Gastrocnemius medialis (tissue), 4 donors: ENCODE data around the gene C16orf87. TPM values are rescaled to one million over a fixed set of nuclear protein-coding genes. Genes with fewer than 3 reads are reported as not detected.

ENCODE experiments used
- ATAC-seq, 2 donors: fragments of 150-250 bp; one replicate each; pipeline ENCODE4 v1.9.1; 2016
- DNase-seq, 2 donors: peaks; one replicate each; pipeline ENCODE4 v3.0.0-alpha.2; 2019
- H3K27ac ChIP-seq, 4 donors: fragments of 200-600 bp; sonication (generic); 1 replicate in 1 of 4; 2 replicates in 3 of 4; pipeline ENCODE4 v1.5.1; 2016 to 2018; ENCODE audit warnings: mild to moderate bottlenecking in 2 of 4, moderate library complexity in 1 of 4
- H3K27me3 ChIP-seq, 3 donors: fragments of 200-600 bp; sonication (generic) in 2 of 3; 1 replicate in 1 of 3; 2 replicates in 2 of 3; pipeline versions ENCODE4 v1.5.1 to v1.6.0; 2016 to 2019; ENCODE audit warnings: mild to moderate bottlenecking in 1 of 3, moderate library complexity in 1 of 3
- H3K36me3 ChIP-seq, 2 donors: fragments of 200-600 bp; sonication (generic) in 1 of 2; one replicate each; pipeline ENCODE4 v1.5.1; 2017 to 2018
- H3K4me1 ChIP-seq, 2 donors: fragments of 200-600 bp; sonication (generic) in 1 of 2; one replicate each; pipeline ENCODE4 v1.5.1; 2016 to 2017; ENCODE audit warnings: mild to moderate bottlenecking in 2 of 2
- H3K4me3 ChIP-seq, 4 donors: fragments of 200-600 bp; sonication (generic) in 3 of 4; 1 replicate in 1 of 4; 2 replicates in 3 of 4; pipeline ENCODE4 v1.5.1; 2016 to 2019; ENCODE audit warnings: mild to moderate bottlenecking in 2 of 4
- H3K9me3 ChIP-seq, 3 donors: fragments of 200-600 bp; sonication (generic) in 2 of 3; 1 replicate in 1 of 3; 2 replicates in 2 of 3; pipeline ENCODE4 v1.5.1; 2016 to 2019
- POLR2A ChIP-seq, 2 donors: fragments of 450-650 bp; IDR thresholded peaks; one replicate each; pipeline ENCODE4 v1.6.1; 2017; ENCODE audit warnings: antibody characterized with exemption in 2 of 2, mild to moderate bottlenecking in 2 of 2, moderate library complexity in 2 of 2
- in situ Hi-C, 4 donors: fragments of 200-750 bp; cut with MboI; loops; one replicate each; pipeline versions ENCODE4 v1.15.0 to v1.8.0; 2017; ENCODE audit warnings: low sequenced_read_pairs in 4 of 4
- intact Hi-C: fragments of 100-400 bp; cut with DNase I; formaldehyde crosslinking; loops from one replicate; pipeline ENCODE4 v1.15.1; 2023; ENCODE audit warnings: low total_unique reads
- total RNA-seq, 4 donors: library from RNA; depleted of rRNA; stranded (reverse); fragments of >200 nt; gene quantifications; one replicate each; pipeline versions ENCODE4 v1.1.0 to v1.2.3, GENCODE V29; 2016
- TF ChIP-seq, protein P1 (sequence below), 5 experiments: fragments of 450-650 bp in 3 of 5; fragments of 200-600 bp in 2 of 5; sonication (generic) in 2 of 5; IDR thresholded peaks in 4 of 5; conservative IDR thresholded peaks in 1 of 5; 1 replicate in 4 of 5; 2 replicates in 1 of 5; pipeline ENCODE4 v1.5.1; 2016 to 2019; ENCODE audit warnings: antibody characterized with exemption in 5 of 5, mild to moderate bottlenecking in 3 of 5, moderate library complexity in 3 of 5

C16orf87 gene
- total RNA-seq, 4 donors from 2014 or later = 13.5 to 22.4 (median 20.3) TPM

DNA sequence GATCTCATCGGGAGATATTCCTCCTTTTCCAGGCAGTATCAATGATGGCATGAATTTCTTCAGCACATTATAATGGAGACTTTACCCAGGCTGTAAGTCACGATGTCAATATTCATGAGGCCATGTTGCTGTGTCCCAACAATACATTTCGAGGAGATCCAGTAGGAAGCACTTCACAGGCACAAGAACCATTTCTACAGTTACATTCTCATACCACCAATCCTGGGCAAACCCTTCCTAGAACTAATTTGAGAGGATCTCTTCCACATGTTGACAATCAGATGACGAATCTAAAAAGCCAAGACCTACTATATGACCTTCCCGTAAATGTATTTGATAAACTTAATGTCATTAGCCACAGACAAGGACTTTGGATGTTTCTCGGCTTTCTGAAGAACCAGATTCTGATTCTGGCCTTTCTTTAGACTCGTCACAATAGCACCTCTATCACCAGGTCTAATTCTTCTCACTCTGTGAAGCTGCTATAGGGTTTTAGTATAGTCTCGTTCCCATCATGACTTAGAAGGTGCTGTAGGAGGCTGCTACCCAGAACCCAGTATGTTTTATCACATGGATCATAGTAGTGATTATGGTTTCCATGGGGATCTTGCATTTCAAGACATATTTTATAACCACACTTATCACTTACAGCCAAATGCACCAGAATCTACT lies 40.2 kb downstream of the C16orf87 start:
- no peaks in the 10 kb centered on the region for H3K9me3 ChIP-seq
- intact Hi-C loops (no loop called here), in situ Hi-C loops (loop anchor here in 2 of 4 donors (10.0 kb wide), 1 partner anchor 116 kb away; no protein-coding TSS in a partner anchor)
- TF ChIP-seq, protein P1, sequence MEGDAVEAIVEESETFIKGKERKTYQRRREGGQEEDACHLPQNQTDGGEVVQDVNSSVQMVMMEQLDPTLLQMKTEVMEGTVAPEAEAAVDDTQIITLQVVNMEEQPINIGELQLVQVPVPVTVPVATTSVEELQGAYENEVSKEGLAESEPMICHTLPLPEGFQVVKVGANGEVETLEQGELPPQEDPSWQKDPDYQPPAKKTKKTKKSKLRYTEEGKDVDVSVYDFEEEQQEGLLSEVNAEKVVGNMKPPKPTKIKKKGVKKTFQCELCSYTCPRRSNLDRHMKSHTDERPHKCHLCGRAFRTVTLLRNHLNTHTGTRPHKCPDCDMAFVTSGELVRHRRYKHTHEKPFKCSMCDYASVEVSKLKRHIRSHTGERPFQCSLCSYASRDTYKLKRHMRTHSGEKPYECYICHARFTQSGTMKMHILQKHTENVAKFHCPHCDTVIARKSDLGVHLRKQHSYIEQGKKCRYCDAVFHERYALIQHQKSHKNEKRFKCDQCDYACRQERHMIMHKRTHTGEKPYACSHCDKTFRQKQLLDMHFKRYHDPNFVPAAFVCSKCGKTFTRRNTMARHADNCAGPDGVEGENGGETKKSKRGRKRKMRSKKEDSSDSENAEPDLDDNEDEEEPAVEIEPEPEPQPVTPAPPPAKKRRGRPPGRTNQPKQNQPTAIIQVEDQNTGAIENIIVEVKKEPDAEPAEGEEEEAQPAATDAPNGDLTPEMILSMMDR (IDR thresholded peaks at IDR 0.05 in 4 of 5, conservative IDR thresholded peaks at IDR 0.05 in 1 of 5) = no peak
- no peak for TF ChIP-seq POLR2A (IDR thresholded peaks at IDR 0.05)
- no peaks in the 10 kb centered on the region for H3K36me3 ChIP-seq
- no peaks in the 10 kb centered on the region for H3K4me1 ChIP-seq
- DNase-seq (no peak), ATAC-seq (no peak)
- peak overlapping the region; percentile 68 to 84 (median 72) for H3K4me3 ChIP-seq
- peak overlapping the region in 3 of 4 donors; percentile 50 to 68 (median 68) for H3K27ac ChIP-seq
- no peaks in the 10 kb centered on the region for H3K27me3 ChIP-seq

DNA sequence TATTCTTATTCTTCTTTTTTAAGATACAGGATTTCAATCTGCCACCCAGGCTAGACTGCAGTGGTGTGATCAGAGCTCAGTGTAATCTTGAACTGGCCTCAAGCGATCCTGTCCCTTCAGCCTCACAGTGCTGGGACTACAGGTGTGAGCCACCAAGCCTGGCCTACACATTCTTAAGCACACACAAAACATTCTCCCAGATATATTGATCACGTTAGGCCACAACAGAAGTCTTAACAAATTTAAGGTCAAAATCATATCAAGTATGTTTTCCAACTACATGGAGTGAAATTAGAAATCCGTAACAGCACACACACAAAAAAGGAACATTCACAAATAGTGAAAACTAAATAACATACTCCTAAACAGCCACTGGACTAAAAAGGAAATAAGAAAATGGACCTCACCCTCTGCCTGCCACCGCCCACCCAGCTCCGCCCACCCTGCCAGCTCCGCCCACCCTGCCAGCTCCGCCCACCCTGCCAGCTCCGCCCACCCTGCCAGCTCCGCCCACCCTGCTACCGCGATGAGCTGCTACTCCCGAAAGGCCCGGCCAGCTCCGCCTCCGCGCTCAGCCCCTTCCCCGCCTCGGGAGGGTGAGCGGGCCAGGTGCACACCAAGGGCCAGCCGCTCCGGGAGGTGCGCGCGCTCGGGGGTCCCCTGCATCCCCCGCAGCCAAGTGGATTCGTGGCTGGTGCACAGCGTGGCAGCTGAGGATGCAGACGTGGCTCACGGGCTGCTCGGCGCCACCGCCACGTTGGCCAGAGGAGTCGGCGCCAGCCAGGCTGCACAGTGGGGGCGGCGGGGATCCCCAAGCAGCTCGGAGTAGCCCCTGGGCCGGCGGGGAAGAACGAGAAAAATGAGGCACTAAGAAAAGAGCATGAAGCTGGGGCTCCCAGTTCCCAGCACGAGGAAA lies 41.2 kb downstream of the C16orf87 start:
- in situ Hi-C loops (loop anchor here in 2 of 4 donors (10.0 kb wide), 1 partner anchor 115 kb away; no protein-coding TSS in a partner anchor), intact Hi-C loops (no loop called here)
- H3K9me3 ChIP-seq = no peaks in the 10 kb centered on the region
- peak overlapping the region; percentile 68 to 84 (median 72) for H3K4me3 ChIP-seq
- H3K27me3 ChIP-seq = no peaks in the 10 kb centered on the region
- H3K4me1 ChIP-seq = no peaks in the 10 kb centered on the region
- no peak for TF ChIP-seq POLR2A (IDR thresholded peaks at IDR 0.05)
- TF ChIP-seq, protein P1 (IDR thresholded peaks at IDR 0.05 in 4 of 5, conservative IDR thresholded peaks at IDR 0.05 in 1 of 5) = no peak
- peak overlapping the region; percentile 40 to 68 (median 59) for H3K27ac ChIP-seq
- ATAC-seq (peak; percentile 86 to 94), DNase-seq (peak; percentile 59 to 76)
- H3K36me3 ChIP-seq = no peaks in the 10 kb centered on the region

DNA sequence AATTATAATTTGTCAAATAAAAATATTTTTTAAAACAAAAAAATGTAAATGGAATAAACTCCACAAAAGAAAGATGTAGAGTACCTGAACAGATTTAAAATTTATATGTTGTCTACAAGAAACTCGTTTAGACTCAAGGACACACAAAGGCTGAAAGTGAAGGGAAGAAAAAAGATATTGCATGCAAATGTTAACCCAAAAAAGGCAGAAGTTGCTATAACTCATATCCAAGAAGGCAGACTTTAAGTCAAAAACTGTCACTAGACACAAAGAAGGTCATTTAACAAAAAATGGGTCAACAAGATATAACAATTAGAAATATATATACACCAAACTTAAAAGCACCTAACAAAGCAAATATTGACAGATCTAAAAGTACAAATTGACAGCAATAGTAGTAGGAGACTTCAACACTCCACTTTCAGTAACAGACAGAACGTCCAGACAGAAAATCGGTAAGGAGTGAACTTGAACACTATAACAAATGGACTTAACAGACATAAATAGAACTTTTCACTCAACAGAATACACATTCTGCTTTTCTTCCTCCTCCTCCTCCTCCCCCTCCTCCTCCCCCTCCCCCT lies 42.0 kb downstream of the C16orf87 start:
- Histone ChIP-seq H3K4me3 (no peak overlapping the region), H3K27me3 (no peaks in the 10 kb centered on the region), H3K36me3 (no peaks in the 10 kb centered on the region), H3K4me1 (no peaks in the 10 kb centered on the region), H3K9me3 (no peaks in the 10 kb centered on the region), H3K27ac (no peak overlapping the region)
- no peak for TF ChIP-seq POLR2A (IDR thresholded peaks at IDR 0.05)
- TF ChIP-seq, protein P1 (IDR thresholded peaks at IDR 0.05 in 4 of 5, conservative IDR thresholded peaks at IDR 0.05 in 1 of 5) = no peak
- intact Hi-C loops = no loop called here
- in situ Hi-C loops = no loop called here
- ATAC-seq = no peak
- no peak for DNase-seq

DNA sequence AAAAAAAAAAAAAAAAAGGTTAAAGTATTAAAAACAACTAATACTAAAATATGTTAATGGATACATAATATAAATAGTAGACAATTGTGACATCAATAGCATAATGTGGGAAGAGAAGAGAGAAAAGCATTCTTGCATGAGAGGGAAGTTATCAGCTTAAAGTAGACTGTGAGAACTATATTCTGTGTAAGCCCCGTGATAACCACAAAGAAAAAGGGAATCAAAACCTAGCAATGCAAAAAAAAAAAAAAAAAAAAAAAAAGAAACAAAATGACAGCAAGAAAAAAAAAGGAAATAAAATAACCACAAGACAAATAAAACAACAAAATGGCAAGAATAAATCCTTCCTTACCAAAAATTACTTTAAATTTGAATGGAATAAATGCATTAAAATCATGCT lies 43.1 kb downstream of the C16orf87 start:
- H3K27me3 ChIP-seq = no peaks in the 10 kb centered on the region
- H3K4me3 ChIP-seq = no peak overlapping the region
- no peaks in the 10 kb centered on the region for H3K36me3 ChIP-seq
- no peak for ATAC-seq
- H3K9me3 ChIP-seq = no peaks in the 10 kb centered on the region
- intact Hi-C loops = no loop called here
- H3K4me1 ChIP-seq = no peaks in the 10 kb centered on the region
- no peak overlapping the region for H3K27ac ChIP-seq
- in situ Hi-C loops = no loop called here
- DNase-seq = no peak
- TF ChIP-seq, protein P1 (IDR thresholded peaks at IDR 0.05 in 4 of 5, conservative IDR thresholded peaks at IDR 0.05 in 1 of 5) = no peak
- TF ChIP-seq POLR2A (IDR thresholded peaks at IDR 0.05) = no peak
